Heart right ventricle (tissue), 16 donors: ENCODE measurements around the gene SLC38A11. TPM values are rescaled to one million over a fixed set of nuclear protein-coding genes. Genes with fewer than 3 reads are reported as not detected.

Experiments
- ATAC-seq, 8 donors: fragments of 200-7000 bp; cut with Tn5 transposase; one replicate each; pipeline ENCODE4 v1.9.1; 2020; ENCODE audit warnings: mild to moderate bottlenecking in 8 of 8, moderate library complexity in 8 of 8, moderate number of reproducible peaks in 1 of 8
- DNase-seq, 2 donors: peaks; one replicate each; pipeline ENCODE4 v3.0.0-alpha.2; 2020
- H3K27ac ChIP-seq, 10 donors: fragments of 200-600 bp; sonication (generic) in 2 of 10; one replicate each; pipeline versions ENCODE4 v1.5.0 to v1.8.0; 2020 to 2022; ENCODE audit warnings: mild to moderate bottlenecking in 3 of 10
- H3K27me3 ChIP-seq, 7 donors: fragments of 200-600 bp; one replicate each; pipeline ENCODE4 v1.8.0; 2021 to 2022; ENCODE audit warnings: mild to moderate bottlenecking in 2 of 7
- H3K36me3 ChIP-seq, 9 donors: fragments of 200-600 bp; sonication (generic) in 1 of 9; one replicate each; pipeline versions ENCODE4 v1.5.0 to v1.8.0; 2020 to 2022; ENCODE audit warnings: mild to moderate bottlenecking in 2 of 9
- H3K4me1 ChIP-seq, 9 donors: fragments of 200-600 bp; sonication (generic) in 1 of 9; one replicate each; pipeline versions ENCODE4 v1.5.0 to v1.8.0; 2020 to 2022; ENCODE audit warnings: mild to moderate bottlenecking in 4 of 9
- H3K4me3 ChIP-seq, 10 donors: fragments of 200-600 bp; sonication (generic) in 2 of 10; one replicate each; pipeline versions ENCODE4 v1.5.0 to v1.8.0; 2020 to 2022; ENCODE audit warnings: mild to moderate bottlenecking in 7 of 10, moderate library complexity in 2 of 10
- H3K9me3 ChIP-seq, 11 donors: fragments of 200-600 bp in 10 of 11; sonication (generic) in 2 of 11; one replicate each; pipeline versions ENCODE4 v1.5.0 to v1.8.0; 2013 to 2022; ENCODE audit warnings: mild to moderate bottlenecking in 2 of 11, control low read depth in 1 of 11, moderate library complexity in 1 of 11
- CTCF ChIP-seq, 9 donors: fragments of 200-600 bp; sonication (generic) in 2 of 9; IDR thresholded peaks; one replicate each; pipeline versions ENCODE4 v1.5.0 to v1.8.0; 2021 to 2022; ENCODE audit warnings: antibody characterized with exemption in 9 of 9, mild to moderate bottlenecking in 5 of 9, moderate library complexity in 1 of 9
- WGBS, 2 donors: extraction: QIAGEN DNeasy Blood & Tissue Kit; methylation state at CpG; one replicate each; pipeline ENCODE4 v1.1.7; 2013; ENCODE audit warnings: inconsistent platforms in 1 of 2; 5-methylcytosine and 5-hydroxymethylcytosine counted together
- intact Hi-C, 10 donors: fragments of 100-400 bp; cut with DNase I; formaldehyde crosslinking; loops; one replicate each; pipeline versions ENCODE4 v1.11.1 to v1.14.2; 2022
- polyA plus RNA-seq, 2 donors: library from polyadenylated mRNA; stranded (reverse); fragments of 200-250 nt; gene quantifications; one replicate each; pipeline ENCODE4 v1.2.3, GENCODE V29; 2013
- total RNA-seq, 10 donors: library from RNA; stranded (reverse); fragmentation: NEBNext Ultra II Directional in 3 of 10; extraction: Animal tissue kit (Norgen Biotek cat#: 25700) in 3 of 10; gene quantifications; one replicate each; pipeline versions ENCODE4 v1.2.1 to v1.2.4, GENCODE V29; 2021 to 2023
- donor health status: Arrhythmogenic right ventricular cardiomyopathy.
- donor health status: ischemic (EF 13 %, LVEDD 7.1; RV severe dilation, severe dysfunction).
- donor health status: healthy with polysubstance abuse.
- donor health status: DM: no; HTN: yes; CAD: no.
- donor health status: DM: no; HTN: no; CAD: no.
- donor health status: ischemic (EF 25% LVEDD 6.9; RV normal size, moderate dysfunction).
- donor health status: ischemic (EF 25% LVEDD 5.7; RV mildly dilated, moderate dysfunction).
- donor health status: healthy.
- donor health status: DM: yes; HTN: yes; CAD: no.
- donor health status: Ischemic cardiomyopathy.
- donor health status: ischemic (EF 35%, LVEDD 5.7; RV mildly dilated, moderate dysfunction).
- donor health status: nonischemic (EF 11% LVEDD 7.7; RV severe dilation, severe dysfunction).
- donor health status: DM: yes; HTN: yes; CAD: no.
- donor health status: PGD.
- donor health status: ischemic (EF 29% LVEDD 5.4; RV normal size, mild dysfunction).
- donor health status: nonischemic (EF 23%, LVEDD 6.1; RV moderate dilation, normal function).

SLC38A11 gene
- total and polyA plus RNA-seq, 12 donors, result 0.11 to 3.0 (median 0.45) TPM; not detected in 1

- Histone ChIP-seq H3K36me3 (no peaks in the 10 kb centered on the region), H3K27ac (no peak overlapping the region), H3K27me3 (no peaks in the 10 kb centered on the region), H3K9me3 (peaks cover 0 to 5% (median 0%) of the 10 kb centered on the region in 11 donors), H3K4me1 (peaks cover 0 to 6% (median 0%) of the 10 kb centered on the region in 9 donors), H3K4me3 (no peak overlapping the region)
- DNase-seq (no peak), ATAC-seq (no peak)
- intact Hi-C loops, result no loop called here
- no peak for TF ChIP-seq CTCF (IDR thresholded peaks at IDR 0.05)
- WGBS, 2 donors, result 89 to 92% methylated on average over 5 of the region's 5 CpGs
Observed at GRCh38 chr2:164935118-164936101, 19.9 kb downstream of the SLC38A11 start.

GRCh38 chr2:164934401-164935117, 20.8 kb downstream of the SLC38A11 start:
- intact Hi-C loops, result no loop called here
- ATAC-seq (no peak), DNase-seq (no peak)
- Histone ChIP-seq H3K9me3 (peaks cover 0 to 5% (median 0%) of the 10 kb centered on the region in 11 donors), H3K27me3 (no peaks in the 10 kb centered on the region), H3K36me3 (no peaks in the 10 kb centered on the region), H3K4me3 (no peak overlapping the region), H3K4me1 (peaks cover 0 to 6% (median 0%) of the 10 kb centered on the region in 9 donors), H3K27ac (no peak overlapping the region)
- WGBS, 2 donors, result 65 to 68% methylated on average over 5 of the region's 5 CpGs
- no peak for TF ChIP-seq CTCF (IDR thresholded peaks at IDR 0.05)

- no peak overlapping the region for H3K27ac ChIP-seq
- H3K4me3 ChIP-seq, result no peak overlapping the region
- WGBS, 2 donors, result 88 to 91% methylated on average over 3 of the region's 3 CpGs
- intact Hi-C loops, result no loop called here
- H3K9me3 ChIP-seq, result peaks cover 0 to 6% (median 0%) of the 10 kb centered on the region in 11 donors
- H3K27me3 ChIP-seq, result no peaks in the 10 kb centered on the region
- TF ChIP-seq CTCF (IDR thresholded peaks at IDR 0.05), result no peak
- peaks cover 0 to 6% (median 0%) of the 10 kb centered on the region in 9 donors for H3K4me1 ChIP-seq
- H3K36me3 ChIP-seq, result no peaks in the 10 kb centered on the region
- DNase-seq (no peak), ATAC-seq (no peak)
Observed at GRCh38 chr2:164933671-164934189, 21.6 kb downstream of the SLC38A11 start.

- Histone ChIP-seq H3K27me3 (no peaks in the 10 kb centered on the region), H3K36me3 (no peaks in the 10 kb centered on the region), H3K9me3 (peaks cover 0 to 6% (median 0%) of the 10 kb centered on the region in 11 donors), H3K4me3 (no peak overlapping the region), H3K4me1 (peaks cover 0 to 6% (median 0%) of the 10 kb centered on the region in 9 donors), H3K27ac (no peak overlapping the region)
- DNase-seq (no peak), ATAC-seq (no peak)
- 84 to 89% methylated on average over 2 of the region's 2 CpGs for WGBS, 2 donors
- no peak for TF ChIP-seq CTCF (IDR thresholded peaks at IDR 0.05)
- intact Hi-C loops, result no loop called here
Observed at GRCh38 chr2:164932377-164932776, 22.9 kb downstream of the SLC38A11 start.
